ENCODE data around the gene LRRC10B. TPM values are rescaled to one million over a fixed set of nuclear protein-coding genes. Genes with fewer than 3 reads are reported as not detected.

Gene LRRC10B
- total and polyA plus RNA-seq, 2 experiments from 2014 or later: 0.43 to 0.68 TPM

GRCh38 chr11:61551634-61552033, 43.1 kb downstream of the LRRC10B start:
- Histone ChIP-seq H3K4me3 (no peak overlapping the region), H3K27ac (no peak overlapping the region), H3K36me3 (replicated peaks; ENCODE audit: insufficient read depth, low read depth) (no peaks in the 10 kb centered on the region), H3K27me3 (peaks cover 21% of the 10 kb centered on the region), H4K20me1 (ENCODE audit: insufficient read depth, poor library complexity, severe bottlenecking) (no peaks in the 10 kb centered on the region), H3K4me2 (no peak overlapping the region), H3K4me1 (ENCODE audit: insufficient read depth) (peaks cover 19% of the 10 kb centered on the region), H2AFZ (no peak overlapping the region), H3K9me2 (replicated peaks; ENCODE audit: insufficient read depth) (no peaks in the 10 kb centered on the region), H3K9me3 (ENCODE audit: low read depth) (no peaks in the 10 kb centered on the region), H3K79me2 (no peaks in the 10 kb centered on the region)
- DNase-seq (ENCODE audit: low spot score): no peak
- TF ChIP-seq EZH2 (IDR thresholded peaks at IDR 0.05; ENCODE audit: borderline replicate concordance) (no peak), CTCF (IDR thresholded peaks at IDR 0.05; ENCODE audit: poor library complexity) (no peak), EZH2phosphoT487 (IDR thresholded peaks at IDR 0.05; ENCODE audit: low read depth, severe bottlenecking, unreplicated experiment) (no peak)
- 91% methylated on average over 10 of the region's 12 CpGs for WGBS (ENCODE audit: low lambda C conversion rate, missing lambda C conversion rate)

- Histone ChIP-seq H3K27ac (no peak overlapping the region), H2AFZ (no peak overlapping the region), H3K36me3 (replicated peaks; ENCODE audit: insufficient read depth, low read depth) (no peaks in the 10 kb centered on the region), H3K27me3 (peaks cover 27% of the 10 kb centered on the region), H3K4me1 (ENCODE audit: insufficient read depth) (peaks cover 19% of the 10 kb centered on the region), H3K79me2 (no peaks in the 10 kb centered on the region), H3K9me3 (ENCODE audit: low read depth) (no peaks in the 10 kb centered on the region), H3K4me3 (no peak overlapping the region), H3K4me2 (no peak overlapping the region), H3K9me2 (replicated peaks; ENCODE audit: insufficient read depth) (no peaks in the 10 kb centered on the region), H4K20me1 (ENCODE audit: insufficient read depth, poor library complexity, severe bottlenecking) (no peaks in the 10 kb centered on the region)
- 82% methylated on average over 9 of the region's 13 CpGs for WGBS (ENCODE audit: low lambda C conversion rate, missing lambda C conversion rate)
- no peak for DNase-seq (ENCODE audit: low spot score)
- TF ChIP-seq CTCF (IDR thresholded peaks at IDR 0.05; ENCODE audit: poor library complexity) (no peak), EZH2phosphoT487 (IDR thresholded peaks at IDR 0.05; ENCODE audit: low read depth, severe bottlenecking, unreplicated experiment) (no peak)
These were observed 43.6 kb downstream of the LRRC10B start for GRCh38 chr11:61552108-61552635.

DNA sequence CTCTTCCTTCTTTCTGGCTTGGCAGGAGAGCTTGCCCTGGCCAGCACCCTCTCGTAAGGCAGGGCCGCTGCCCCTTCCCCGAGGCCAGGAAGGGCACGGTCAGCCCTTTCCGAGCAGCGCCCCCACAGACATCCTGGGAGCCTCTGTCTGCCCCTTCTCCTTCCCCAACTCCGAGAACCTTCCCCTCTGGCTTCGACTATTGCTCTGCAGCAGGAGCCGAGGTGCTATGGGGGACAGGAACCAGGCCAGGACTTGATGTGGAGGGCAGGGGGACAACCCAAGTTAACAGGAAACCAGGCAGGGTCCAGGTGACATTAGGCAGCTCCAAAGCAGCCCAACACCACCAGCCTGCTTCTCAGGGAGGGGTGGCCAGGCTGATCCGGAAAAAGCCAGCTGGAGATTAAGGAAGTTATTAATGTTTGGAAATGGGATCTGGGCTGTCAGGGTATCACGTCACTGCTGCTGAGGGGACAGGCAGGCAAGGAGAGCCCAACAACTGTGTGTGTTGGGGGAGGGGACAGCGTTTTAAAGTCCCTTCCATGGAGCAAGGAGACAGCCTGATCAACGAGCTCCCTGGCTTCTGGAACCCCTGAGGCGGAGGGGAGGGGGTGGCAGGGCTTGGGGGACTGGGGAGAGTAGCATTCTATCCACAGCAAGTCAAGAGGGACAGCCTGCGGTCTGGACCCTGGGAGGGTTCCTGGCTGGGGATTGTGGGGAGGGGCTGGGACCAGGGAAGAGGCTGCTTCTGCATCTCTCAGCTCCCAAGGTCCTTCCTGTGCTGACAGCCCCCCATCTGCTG, 45.0 kb downstream of the LRRC10B start:
- H3K4me3 ChIP-seq: no peak overlapping the region
- H3K4me2 ChIP-seq: no peak overlapping the region
- peaks cover 19% of the 10 kb centered on the region for H3K4me1 ChIP-seq (ENCODE audit: insufficient read depth)
- H3K9me3 ChIP-seq (ENCODE audit: low read depth): no peaks in the 10 kb centered on the region
- peaks cover 27% of the 10 kb centered on the region for H3K27me3 ChIP-seq
- TF ChIP-seq EZH2phosphoT487 (IDR thresholded peaks at IDR 0.05; ENCODE audit: low read depth, severe bottlenecking, unreplicated experiment) (no peak), CTCF (IDR thresholded peaks at IDR 0.05; ENCODE audit: poor library complexity) (no peak), EZH2 (IDR thresholded peaks at IDR 0.05; ENCODE audit: borderline replicate concordance) (no peak)
- H3K36me3 ChIP-seq (replicated peaks; ENCODE audit: insufficient read depth, low read depth): no peaks in the 10 kb centered on the region
- H4K20me1 ChIP-seq (ENCODE audit: insufficient read depth, poor library complexity, severe bottlenecking): no peaks in the 10 kb centered on the region
- no peaks in the 10 kb centered on the region for H3K9me2 ChIP-seq (replicated peaks; ENCODE audit: insufficient read depth)
- 48% methylated on average over 12 of the region's 15 CpGs for WGBS (ENCODE audit: low lambda C conversion rate, missing lambda C conversion rate)
- H3K79me2 ChIP-seq: no peaks in the 10 kb centered on the region
- DNase-seq (ENCODE audit: low spot score): peak; percentile 35
- no peak overlapping the region for H3K27ac ChIP-seq
- no peak overlapping the region for H2AFZ ChIP-seq
